Hematopoietic multipotent progenitor cell treated with erythropoietin and hydrocortisone succinate and interleukin-3 and kit ligand, for 17 days (in vitro differentiated cells): ENCODE results near the gene NDST1.
A peak's percentile ranks its signal among the peaks of the same experiment; 100 is the strongest.
"Not testable (repeated sequence)": the region's sequence is repeated elsewhere in the genome, so short reads cannot be mapped to it uniquely, and the experiment has no call there.

Experiments
- DNase-seq: peaks from one replicate; pipeline ENCODE4 v3.0.0-alpha.2; 2015; ENCODE audit warnings: low spot score

The NDST1 gene

GRCh38 chr5:150507474-150508276 is at the start of gene NDST1:
Gene NDST1 (plus strand): TSS chr5:150508131. CDS start chr5:150521255, 13,124 bp downstream.
- no peak for DNase-seq

- peak; percentile 88 for DNase-seq
Observed at GRCh38 chr5:150458802-150459557, 49.0 kb upstream of the NDST1 start.

GRCh38 chr5:150460781-150461180 is 47.1 kb upstream of the NDST1 start:
- no peak for DNase-seq

- DNase-seq: no peak
Observed at GRCh38 chr5:150461231-150461630, 46.7 kb upstream of the NDST1 start.

GRCh38 chr5:150464554-150465012 is 43.3 kb upstream of the NDST1 start:
- no peak for DNase-seq

GRCh38 chr5:150465927-150466326 is 42.0 kb upstream of the NDST1 start:
- no peak for DNase-seq

- no peak for DNase-seq
Observed at GRCh38 chr5:150468206-150468605, 39.7 kb upstream of the NDST1 start.

- no peak for DNase-seq
Observed at GRCh38 chr5:150469718-150470469, 38.0 kb upstream of the NDST1 start.

- DNase-seq: no peak
Observed at GRCh38 chr5:150473673-150474358, 34.1 kb upstream of the NDST1 start.

- DNase-seq: not testable (repeated sequence)
Observed at GRCh38 chr5:150476568-150476967, 31.4 kb upstream of the NDST1 start.

GRCh38 chr5:150479416-150479815 is 28.5 kb upstream of the NDST1 start:
- no peak for DNase-seq

GRCh38 chr5:150481708-150481965 is 26.3 kb upstream of the NDST1 start:
- no peak for DNase-seq

- no peak for DNase-seq
Observed at GRCh38 chr5:150481972-150482406, 25.9 kb upstream of the NDST1 start.

GRCh38 chr5:150484964-150485692 is 22.8 kb upstream of the NDST1 start:
- no peak for DNase-seq

- DNase-seq: no peak
Observed at GRCh38 chr5:150485693-150486401, 22.1 kb upstream of the NDST1 start.

GRCh38 chr5:150486402-150487198 is 21.3 kb upstream of the NDST1 start:
- no peak for DNase-seq

- no peak for DNase-seq
Observed at GRCh38 chr5:150487199-150488061, 20.5 kb upstream of the NDST1 start.

GRCh38 chr5:150488519-150489359 is 19.2 kb upstream of the NDST1 start:
- DNase-seq: no peak
